GM19397 (cell line): ENCODE results near the gene NEU2.
"Not testable (repeated sequence)": the region's sequence is repeated elsewhere in the genome, so short reads cannot be mapped to it uniquely, and the experiment has no call there.

Source experiments
- ATAC-seq: cut with Tn5 transposase; IDR thresholded peaks from one replicate; pipeline ENCODE4 v1.9.1; 2021; ENCODE audit warnings: mild to moderate bottlenecking, moderate library complexity; ENCODE audit not compliant: unreplicated experiment

NEU2 gene

DNA sequence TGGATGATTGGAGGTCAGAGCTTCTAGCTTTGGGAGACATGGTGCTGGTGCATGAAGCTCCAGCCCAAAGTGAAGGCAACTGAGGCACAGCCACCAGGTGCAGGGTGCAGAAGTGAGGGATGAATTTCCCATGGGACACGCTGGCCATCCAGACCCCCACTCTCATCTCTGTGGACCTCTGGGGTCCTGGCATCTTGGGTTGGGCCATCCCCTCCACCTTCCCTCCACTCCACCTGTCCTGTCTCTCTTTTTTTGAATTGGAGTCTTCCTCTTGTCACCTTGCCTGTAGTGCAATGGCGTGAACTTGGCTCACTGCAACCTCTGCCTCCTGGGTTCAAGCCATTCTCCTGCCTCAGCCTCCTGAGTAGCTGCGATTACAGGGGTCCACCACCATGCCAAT is 22.8 kb upstream of the NEU2 start:
- ATAC-seq: no peak

DNA sequence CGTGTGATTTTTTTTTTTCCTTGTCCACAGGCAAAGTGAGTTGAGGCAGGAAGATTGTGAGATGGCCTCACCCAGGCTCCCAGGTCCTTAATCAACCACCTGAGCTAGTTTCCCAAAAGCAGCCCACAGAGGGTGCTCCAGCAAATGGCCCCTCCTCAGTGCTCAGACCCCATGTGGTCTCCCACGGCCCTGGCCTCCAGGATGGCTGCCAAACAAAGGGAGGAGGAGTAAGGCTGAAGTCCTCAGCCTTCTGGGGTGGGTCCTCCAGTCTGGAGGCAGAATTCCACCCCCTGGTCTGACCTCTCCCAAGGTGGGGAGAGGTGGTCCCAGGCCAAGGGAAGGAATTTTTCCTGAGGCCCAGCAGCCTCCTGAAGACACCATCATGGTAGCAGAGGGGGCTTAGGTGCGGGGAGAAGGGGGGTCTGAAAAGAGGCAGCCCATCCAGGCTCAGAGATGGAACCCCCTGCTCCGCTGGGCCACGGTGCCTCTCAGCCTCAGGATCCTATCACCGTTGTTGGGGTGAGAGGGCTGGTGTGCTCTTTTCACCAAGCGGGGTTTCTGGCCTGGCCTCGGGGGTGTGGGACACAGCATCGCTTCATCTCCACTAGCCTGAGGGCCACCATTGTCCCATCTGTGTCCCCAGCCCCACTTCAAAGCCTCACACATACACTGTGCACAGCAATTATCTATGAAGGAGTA is 21.8 kb upstream of the NEU2 start:
- no peak for ATAC-seq

DNA sequence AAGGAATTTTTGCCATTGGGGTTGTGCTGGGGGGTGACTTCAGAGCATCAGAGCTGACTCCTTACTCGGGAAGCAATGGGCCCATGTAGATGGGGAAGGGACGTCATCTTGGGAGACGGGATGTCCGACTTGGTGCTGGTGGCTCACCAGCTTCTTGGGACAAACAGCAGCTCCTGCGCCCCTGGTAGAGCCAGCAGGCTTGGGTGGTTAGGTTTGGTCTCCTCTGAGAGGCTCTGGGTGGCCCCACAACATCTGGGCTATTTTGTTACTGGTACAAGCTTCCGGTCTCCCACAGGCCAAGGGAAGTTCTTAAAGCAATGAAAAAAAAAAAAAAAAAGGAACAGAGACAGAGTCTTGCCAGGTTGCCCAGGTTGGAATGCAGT is 21.2 kb upstream of the NEU2 start:
- ATAC-seq: no peak

DNA sequence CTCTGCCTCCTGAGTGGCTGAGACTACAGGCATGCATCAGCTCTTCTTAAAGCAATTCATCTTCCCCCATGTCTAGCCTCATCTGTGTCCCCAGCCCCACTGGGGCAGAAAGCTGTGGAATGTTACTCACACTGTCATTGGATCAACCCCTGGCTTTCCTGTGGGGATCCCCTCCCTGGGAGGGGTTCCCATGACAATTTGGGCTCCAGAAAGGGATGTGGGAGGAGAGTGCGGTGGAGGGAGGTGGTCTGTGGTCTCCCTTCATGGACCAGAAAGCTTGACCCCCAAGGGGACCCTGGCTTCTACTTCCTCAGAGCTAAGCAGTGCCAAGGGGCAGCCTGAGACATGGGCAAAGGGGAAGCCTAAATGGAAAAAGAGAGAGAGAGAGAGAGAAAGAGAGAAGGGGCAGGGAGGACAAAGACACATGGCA is 20.8 kb upstream of the NEU2 start:
- no peak for ATAC-seq

DNA sequence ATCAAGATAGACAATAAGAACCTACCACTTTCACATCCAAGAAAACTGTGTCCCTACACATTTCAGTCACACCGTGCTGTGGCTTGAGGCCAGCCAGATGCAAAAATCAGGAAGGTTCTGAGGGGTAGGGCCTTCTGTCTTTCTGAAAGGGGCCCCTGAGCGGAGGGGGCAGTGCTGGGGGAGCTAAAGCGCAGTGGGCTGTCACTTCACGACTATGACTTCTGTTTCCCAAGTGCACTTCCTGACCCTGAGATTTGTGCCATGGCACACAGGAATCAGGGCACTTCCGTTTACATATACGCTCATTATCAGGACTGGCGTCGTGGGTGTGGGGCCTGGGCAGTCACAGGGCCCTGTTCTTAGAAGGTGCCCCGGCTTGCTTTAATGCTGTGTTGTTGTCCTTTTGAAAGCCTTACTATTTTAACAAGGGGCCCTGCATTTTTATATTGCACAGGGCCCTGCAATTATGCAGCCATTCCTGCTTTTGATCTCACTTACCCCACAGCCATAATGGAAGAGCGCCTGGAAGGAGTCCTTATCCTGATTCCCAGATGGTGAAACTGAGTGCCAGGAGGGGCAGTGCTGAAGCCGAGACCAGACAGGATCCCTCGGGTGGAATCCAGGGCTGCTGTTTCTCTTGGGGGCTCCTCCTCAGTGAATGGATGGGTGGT is 20.0 kb upstream of the NEU2 start:
- ATAC-seq: no peak

DNA sequence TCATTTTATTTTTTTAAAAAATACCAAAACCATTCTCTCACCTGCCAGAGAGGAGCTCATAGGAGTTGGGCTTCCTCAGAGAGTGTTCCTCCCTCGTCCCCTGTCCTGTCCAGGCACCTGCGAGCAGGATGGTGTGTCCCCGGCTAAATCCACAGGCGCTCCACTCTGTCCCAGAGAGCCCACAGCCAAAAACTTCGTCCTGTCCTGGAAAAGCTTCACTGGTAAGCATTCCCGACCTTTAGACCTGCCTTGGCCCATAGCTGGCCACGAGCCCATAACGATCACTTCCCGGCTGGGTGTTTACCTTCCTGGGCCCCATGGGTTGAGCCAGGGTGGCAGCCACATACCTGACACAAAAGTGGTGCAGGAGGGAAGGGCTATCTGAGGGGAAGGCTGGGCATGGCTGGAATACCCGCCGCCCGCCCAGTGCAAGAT is 19.4 kb upstream of the NEU2 start, which contains the start of gene NGEF:
Gene NGEF (minus strand): TSS at position 230 of the 435 bp plus-strand sequence. CDS start 38,366 bp downstream, outside the sequence.
- ATAC-seq: no peak

DNA sequence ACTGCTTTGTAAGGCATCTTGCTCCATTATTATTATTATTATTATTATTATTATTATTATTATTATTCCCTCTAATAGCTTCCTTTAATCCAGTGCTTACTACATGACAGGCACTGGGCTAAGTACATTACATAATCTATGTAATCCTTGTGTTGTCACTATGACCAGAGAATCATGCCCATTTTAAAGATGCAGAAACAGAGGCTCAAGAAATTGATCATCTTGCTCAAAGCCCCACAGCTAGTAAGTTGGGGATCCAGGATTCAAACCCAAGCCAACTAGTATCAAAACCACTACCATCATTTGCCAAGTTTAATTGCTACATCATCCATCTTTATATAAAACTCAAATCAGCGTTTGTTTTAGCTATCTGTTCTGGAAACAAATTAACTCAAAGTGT is 18.8 kb upstream of the NEU2 start:
- no peak for ATAC-seq

DNA sequence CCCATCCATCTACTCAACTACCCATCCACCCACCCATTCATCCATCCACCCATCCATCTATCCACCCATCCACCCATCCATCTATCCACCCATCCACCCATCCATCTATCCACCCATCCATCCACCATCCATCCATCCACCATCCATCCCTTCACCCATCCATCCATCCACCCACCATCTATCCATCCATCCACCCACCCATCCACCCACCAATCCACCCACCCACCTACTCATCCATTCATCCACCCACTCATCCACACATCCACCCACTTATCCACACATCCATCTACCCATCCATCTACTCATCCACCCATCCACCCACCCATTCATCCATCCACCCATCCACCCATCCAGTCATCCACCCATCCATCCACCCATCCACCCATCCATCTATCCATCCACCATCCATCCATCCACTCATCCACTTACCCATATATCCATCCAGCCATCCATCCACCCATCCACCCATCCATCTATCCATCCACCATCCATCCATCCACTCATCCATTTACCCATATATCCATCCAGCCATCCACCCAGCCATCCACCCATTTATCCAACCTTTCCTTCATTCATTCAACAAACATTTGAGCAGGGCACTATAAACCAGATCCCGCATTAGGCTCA is 17.3 kb upstream of the NEU2 start:
- ATAC-seq: no peak

DNA sequence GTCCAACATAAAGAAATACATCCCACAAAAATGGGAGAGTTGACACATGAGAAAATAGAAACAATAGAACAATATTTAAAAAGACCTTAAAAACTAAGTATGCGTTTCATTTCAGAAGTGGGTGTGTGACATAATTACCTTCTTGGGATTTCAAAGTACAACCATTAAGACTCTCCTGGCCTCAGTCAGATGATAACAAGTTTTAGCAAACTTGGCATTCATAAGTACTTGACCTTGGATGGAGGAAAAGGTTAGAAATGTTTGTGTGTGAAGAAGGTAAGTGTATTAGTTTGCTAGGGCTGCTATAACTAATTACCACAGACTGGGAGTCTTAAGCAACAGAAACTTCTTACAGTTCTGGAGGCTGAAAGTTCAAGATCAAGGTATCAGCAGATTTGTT is 14.5 kb upstream of the NEU2 start:
- ATAC-seq: no peak

DNA sequence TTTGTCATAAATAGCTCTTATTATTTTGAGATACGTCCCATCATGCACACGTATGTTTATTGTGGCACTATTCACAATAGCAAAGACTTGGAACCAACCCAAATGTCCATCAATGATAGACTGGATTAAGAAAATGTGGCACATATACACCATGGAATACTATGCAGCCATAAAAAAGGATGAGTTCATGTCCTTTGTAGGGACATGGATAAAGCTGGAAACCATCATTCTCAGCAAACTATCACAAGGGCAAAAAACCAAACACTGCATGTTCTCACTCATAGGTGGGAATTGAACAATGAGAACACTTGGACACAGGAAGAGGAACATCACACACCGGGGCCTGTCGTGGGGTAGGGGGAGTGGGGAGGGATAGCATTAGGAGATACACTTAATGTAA is 12.9 kb upstream of the NEU2 start:
- ATAC-seq: not testable (repeated sequence)

DNA sequence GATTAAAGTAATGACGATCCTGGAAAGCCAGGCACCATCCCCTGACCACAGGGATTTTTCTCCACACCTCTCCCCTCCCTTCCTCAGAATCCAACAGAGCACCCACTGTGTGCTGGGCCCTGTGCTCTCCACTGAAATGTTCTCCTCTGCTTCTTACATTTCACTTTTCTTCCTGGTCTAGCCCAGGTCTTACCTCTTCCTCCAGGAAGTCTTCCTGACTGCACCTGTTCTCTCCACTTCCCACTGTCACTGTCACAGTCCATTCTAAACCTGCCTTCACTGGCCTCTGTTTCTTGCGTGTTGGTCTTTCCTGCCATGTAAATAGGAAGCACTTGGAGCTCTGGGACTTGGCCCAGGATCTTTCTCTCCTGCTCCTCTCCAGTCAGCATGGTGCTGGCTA is 12.0 kb upstream of the NEU2 start:
- no peak for ATAC-seq

DNA sequence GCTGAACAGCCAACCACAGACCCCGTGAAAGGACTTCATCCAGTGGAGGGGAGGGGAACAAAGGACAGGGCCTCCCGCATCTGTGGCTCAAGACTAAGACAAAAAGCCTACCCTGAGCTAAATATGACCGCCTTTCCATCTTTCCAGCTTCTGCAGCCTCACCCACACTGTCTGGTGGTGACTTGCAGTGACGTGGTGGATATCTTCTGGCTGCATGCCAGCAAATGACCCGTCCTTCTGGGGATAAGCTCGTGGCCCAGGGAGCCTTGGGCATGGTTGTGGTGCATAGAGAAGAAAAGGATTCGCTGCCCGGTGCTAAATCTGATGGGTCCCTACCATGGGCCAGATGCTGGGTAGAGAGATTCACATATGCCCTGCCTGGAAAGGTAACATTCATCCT is 10.7 kb upstream of the NEU2 start:
- no peak for ATAC-seq

DNA sequence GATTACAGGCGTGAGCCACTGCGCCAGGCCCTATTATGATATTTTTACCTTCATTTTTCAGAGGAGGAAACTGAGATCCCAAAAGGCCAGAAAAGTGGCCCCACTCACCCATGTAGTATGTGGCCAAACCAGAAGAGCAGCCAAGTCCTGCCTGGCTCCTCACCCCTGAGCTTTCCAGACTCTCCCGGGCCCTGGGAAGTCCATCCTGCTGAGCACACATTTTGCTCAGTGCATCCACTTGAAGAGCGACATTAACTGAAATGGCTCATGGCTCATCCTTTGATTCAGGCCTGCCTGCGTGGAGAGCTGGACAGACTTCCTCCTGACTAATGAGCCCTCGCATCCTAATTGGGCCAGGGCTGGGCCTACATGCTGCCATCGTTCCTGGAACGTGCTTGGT is 9.9 kb upstream of the NEU2 start:
- no peak for ATAC-seq

DNA sequence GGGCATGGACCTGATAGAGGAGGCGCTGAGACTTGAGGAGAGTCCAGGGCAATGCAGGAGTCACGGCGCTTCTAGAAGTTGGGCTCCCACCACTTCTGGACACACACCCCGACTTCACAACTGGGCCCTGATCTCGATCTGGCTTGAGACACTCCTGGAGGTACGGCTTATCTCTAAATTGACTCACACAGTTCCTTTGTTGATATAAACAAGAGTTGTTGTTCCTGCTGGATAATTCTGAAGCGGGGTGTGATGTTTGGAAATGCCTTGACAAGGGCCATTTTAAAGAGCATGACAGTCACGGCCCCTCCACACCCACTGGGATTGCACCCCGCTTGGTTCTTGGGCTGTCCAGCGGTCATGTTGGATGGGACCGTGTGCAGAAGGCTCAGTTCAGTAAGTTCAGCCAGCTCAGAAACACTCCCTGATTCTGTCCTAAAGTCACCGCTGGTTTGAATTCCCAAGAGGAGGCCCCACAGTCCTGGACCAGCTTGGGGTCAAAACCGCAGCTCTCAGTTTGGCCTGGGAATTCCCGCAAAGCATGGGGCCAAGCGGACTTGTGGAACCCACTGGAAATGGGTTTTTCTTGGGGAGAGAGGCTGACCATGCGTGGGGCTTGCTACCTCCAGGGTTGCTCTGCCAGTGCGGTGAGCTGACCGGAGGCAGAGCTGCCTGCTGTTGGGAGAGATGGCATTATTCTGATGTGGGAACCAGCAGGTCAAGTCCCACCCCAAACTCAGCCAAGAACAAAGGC is 9.3 kb upstream of the NEU2 start:
- no peak for ATAC-seq

DNA sequence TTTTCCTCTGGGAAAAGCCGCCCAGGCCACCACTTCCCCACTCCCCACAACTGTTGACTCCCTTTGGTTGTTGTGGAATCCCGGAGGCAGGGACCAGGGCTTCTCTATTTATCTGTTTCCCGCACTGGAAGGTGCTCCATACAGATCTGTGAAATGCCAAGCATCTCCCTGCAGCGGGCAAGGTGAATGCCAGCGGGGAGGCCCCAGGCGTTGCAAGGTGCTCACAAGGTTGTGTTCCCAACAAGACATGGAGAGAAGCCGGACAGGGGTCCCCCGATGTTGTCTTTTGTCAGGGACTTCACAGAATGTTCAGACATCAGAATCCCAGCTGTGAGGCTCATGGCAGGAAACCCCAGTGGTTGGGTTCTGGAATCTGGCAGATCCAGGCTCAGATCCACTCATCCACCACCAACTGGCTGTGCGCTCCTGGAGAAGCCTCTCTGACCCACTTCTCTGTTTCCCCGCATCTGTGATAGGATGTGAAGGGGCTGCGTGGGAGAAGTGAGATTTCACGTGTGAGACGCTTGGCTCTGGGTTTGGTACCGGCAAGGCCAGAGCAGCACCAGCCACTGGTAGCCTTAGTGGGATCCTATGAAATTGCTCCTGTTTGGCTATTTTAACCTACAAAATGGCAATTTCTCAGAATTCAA is 8.6 kb upstream of the NEU2 start:
- no peak for ATAC-seq

DNA sequence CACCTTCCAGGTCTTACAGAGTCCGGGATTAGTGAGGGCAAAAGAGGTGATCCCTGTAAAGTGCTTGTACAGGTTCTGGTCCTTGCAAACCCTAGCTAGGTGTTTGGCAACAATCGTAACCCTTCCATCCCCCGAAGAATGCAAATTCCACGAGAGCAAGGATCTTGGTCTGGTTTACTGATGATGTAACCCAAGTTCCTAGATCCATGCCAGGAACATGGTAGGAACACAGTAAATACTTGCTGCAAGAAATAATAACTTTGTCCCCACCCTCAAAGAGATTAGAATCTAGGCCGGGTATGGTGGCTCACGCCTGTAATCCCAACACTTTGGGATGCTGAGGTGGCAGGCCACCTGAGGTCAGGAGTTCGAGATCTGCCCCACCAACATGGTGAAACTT is 6.8 kb upstream of the NEU2 start:
- ATAC-seq: no peak

DNA sequence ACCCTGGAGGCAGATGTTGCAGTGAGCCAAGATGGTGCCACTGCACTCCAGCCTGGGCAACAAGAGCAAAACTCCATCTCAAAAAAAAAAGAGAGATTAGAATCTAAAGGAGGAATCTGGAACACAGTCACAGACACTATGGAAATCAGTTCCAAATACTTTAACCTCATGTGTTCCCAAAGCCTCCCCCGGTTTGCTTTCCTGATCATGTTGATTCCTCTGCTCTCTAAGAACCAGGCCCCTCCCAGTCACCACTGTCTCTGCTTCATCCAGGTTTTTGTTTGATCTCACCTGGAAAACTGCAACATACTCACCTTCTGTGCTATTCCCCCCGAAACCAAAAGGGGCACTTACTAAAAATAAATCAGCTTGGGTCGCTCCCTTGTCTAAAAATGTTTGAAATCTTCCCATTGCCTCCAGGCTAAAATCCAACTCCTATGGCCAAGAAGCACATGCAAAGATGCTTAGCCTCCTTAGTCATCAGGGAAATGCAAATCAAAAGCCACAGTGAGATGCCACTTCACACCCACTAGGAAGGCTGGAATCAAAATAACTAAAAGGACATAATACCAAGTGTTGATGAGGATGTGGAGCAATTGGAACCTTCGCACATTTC is 6.2 kb upstream of the NEU2 start:
- ATAC-seq: no peak

DNA sequence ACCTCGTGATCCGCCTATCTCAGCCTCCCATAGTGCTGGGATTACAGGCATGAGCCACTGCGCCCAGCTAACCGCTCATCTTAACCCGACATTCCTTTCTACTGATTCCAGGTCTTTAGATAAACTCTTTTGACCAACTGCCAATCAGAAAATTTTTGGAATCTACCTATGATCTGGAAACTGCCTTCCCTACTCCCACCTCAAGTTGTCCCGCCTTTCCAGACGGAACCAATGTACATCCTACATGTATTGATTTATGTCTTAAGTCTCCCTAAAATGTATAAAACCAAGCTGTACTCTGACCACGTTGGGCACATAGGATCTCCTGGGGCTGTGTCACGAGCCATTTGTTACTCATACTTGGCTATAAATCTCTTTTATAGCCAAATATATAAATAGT is 3.2 kb upstream of the NEU2 start:
- ATAC-seq: no peak

DNA sequence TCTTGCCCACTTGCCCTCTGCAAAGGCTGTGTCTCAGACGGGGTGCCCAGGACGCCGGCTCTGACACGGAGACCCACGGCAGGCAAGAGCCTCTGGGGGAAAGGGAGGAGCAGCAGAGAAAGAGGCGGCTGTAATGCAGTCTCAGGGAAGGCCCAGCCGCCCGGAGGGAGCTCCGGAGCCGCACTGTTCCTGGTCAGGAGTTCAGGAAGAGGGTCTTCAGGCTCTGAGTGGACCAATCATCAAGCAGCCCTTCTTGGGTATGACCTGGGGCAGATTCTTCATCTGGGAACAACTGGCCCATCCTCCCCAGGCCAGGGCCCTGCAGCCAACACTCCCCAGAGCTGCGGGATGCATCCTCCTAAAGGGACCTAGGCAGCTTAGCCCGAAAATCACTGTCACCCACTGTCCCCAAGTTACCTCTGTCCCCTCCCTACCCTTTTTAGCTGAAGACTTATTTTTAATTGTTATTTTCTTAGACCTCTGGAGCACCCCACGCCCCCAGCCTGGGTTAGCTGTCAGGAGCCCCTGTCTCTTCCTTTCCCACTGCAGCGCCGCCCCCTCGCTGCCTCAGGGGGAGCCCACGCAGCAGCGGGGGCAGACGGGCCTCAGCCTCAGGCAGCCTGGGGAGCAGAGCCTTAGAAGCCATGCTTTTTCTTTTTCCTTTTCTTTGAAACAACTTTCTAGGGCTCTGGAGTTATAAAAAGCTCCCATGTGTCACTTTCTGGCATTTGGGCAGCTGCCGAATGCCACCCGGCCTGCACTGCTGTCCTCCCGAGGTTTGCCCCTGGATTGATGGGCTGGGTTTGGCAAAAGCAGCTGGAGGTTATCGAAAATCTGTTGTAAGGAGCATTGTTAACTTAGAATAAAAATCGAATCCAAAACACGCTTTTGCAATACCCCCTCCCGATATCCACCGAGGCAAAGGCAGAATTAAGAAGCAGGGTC is 644 bp upstream of the NEU2 start:
- ATAC-seq: no peak
